ENCODE results near the gene BEAN1.
"Not testable (repeated sequence)": the region's sequence is repeated elsewhere in the genome, so short reads cannot be mapped to it uniquely, and the experiment has no call there.

The BEAN1 gene

DNA sequence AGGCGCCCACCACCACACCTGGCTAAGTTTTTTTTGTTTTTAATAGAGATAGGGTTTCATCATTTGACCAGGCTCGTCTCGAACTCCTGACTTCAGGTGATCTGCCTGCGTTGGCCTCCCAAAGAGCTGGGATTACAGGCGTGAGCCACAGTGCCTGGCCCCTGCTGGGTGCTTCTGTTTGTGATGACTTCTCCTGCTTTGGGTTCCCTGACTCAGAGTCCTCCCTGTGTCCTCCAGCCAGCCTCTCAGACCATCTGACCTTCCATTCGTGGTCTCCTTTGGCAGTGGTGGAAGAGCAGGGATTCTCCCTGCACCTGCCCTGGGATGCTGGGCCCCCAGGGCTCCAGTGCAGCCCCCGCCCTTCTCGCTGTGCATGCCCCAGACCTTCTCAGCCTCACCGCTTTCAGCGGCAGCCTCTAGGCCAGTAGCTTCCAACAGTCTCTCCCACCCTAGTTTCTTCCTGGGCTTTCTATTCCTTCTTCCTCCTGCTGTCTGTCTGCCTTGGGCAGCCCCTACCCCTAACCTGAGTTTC lies 13.2 kb downstream of the BEAN1 start:
- no peak for DNase-seq (ENCODE audit: low read depth, low spot score)

DNA sequence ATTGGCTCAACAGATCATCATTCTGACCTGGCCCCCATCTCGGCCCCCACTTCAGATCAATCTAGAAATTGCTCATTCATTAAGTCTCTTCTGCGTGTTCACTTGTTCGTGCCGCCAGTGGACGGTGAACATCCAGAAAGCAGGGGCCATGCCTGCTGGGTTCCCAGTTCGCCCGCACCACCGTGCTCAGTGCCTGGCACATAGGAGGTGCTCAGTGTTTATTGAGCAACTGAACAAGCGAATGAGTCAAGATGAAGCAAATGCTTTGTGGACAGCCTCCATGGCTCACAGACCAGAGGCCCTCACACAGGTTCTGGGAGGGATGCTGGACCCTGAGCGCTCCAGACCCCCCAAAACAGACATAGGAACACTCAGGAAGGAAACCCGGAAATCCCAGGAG lies 13.9 kb downstream of the BEAN1 start:
- DNase-seq (ENCODE audit: low read depth, low spot score) = no peak

DNA sequence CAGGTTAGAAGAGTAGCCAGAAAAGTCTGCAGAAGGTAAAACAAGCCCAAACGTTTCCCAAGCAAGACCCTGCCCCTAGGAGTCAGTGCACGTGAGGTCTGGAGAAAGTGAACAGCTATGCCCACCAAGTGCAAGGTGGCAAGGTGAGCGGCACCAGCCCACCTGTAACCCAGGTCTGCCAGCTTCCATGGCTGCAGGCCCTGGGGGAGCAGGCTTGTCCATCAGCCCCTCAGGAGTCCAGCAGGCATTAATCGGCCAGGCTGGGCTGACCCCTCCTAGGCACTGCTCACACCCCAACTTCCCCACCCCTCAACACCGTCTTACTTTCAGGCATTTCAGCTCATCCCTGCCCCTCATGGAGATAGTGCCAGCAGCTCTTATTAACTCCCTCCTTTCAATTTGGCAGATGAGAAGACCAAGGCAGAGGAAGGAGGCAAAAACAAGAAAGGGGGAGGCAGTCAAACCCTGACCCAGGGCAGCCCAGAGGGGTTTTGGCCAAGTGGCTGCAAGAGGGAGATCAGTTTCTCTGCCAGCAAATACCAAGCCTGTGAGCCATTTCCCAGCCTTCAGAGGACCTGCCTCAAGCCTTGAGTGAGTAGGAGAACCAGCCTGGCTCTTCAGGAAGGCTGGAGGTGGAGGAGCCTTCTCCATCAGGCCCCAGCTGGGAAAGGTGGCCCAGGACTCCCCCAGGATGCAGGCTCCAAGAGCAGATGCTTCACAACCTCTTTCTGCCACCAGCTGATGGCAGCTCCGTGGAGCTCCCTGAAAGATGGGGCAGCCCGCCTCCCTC lies 14.7 kb downstream of the BEAN1 start:
- DNase-seq (ENCODE audit: low read depth, low spot score) = no peak

DNA sequence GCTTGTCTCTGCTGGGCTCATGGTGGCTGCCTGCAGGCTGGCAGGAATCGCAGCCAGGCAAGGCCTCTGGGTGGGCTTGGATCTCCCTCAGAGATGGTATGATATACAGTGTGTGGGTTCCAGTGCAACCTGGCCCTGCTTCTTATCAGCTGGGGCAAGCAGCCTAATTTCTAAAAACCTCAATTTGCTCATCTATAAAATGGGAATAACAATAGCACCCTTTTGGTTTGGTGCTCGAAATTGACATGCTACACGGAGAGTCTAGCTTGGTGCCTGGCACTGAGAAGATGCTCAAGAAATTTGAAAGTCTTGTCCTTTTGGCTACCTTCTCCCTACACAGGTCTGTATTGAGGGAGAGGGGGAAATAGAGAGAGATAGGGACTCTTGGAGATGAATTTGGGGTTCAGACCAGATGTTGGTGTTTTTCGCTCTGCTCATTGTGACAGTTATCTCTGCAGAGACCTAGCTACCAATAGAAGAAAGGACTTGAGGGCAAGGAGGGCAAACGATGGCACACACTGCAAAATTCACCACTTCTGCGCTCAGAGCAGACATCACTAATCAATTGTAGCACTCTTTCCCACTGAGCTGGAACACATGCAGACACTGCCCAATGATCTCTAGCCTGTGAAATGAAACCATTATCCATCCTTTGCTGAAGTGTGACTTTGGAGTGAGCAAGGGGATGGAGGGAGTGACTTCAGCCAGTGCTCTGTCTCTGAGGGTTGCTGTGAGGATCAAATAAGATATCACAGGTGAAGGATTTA lies 15.6 kb downstream of the BEAN1 start:
- no peak for DNase-seq (ENCODE audit: low read depth, low spot score)

DNA sequence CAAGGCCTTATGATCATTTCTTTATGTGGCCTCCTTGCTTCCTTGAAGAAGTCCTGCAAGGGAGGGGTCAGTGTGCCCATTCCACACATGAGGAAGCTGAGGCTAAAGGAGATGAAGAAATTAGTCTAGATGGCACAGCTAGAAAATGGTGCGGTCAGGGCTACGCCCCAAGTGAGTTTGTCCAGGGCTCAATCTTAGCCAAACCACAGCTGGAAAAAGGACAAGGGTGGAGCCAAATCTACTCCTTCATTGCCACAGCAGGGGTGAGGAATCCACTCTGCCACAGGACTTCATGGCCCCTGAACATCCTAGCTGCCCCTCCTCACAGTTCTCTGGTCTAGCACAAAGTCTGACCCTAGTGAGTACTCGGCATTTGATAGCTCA lies 16.2 kb downstream of the BEAN1 start:
- no peak for DNase-seq (ENCODE audit: low read depth, low spot score)

DNA sequence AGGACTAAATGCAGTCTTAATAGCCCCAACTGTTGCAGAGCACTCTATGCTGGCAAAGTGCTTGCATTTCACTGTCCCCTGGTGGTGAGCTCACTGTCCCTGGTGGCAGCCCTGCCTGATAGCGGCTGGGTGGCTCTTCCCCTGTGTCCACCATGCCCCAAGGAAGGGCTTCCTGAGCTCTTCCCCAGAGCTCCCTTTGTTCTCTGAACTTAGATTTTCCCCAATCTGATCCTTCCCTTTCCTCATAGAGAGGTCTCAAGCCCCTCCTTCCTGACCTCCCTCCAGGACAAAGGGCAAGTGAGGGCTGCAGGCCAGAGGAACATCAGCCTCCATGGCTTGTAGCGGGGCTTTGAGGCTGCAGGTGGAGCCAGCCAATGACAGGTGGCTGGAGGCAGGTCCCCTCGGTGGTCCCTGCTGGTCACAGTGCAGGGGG lies 17.0 kb downstream of the BEAN1 start:
- DNase-seq (ENCODE audit: low read depth, low spot score) = no peak

DNA sequence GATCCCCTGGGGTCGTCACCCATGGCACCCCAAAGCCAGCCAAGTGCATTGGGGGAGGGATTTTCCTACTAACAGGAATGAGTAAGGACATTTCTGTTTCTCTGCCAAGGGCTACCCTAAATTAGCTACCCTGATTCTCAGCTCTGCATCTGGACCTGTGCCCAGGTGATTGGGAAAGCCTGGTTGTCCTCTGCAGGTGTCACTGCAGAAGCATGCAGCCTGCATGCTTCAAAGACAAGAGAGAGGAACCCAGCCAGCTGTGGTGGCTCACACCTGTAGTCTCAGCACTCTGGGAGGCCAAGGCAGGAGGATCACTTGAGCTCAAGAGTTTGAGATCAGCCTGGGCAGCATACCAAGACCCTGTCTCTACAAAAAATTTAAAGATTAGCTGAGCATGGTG lies 19.6 kb downstream of the BEAN1 start:
- DNase-seq (ENCODE audit: low read depth, low spot score) = no peak

DNA sequence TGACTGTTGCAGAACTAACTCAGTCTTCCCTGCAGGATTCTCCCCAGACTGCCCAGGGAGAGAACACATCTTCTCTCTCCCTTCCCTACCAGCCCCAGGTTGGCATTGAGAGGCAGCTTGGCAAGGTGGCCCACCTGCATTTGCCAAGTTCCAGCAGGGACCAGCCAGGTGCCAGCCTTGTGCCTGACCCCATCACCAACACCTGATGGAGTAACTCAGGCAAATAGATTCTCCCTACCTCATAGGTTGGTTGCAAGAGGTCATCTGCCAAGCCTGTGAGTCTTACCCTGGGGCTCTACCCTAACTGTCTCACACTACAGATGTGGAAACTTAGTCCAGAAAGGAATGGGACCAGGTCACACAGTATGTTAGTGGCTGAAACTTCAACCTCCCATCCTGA lies 20.4 kb downstream of the BEAN1 start:
- no peak for DNase-seq (ENCODE audit: low read depth, low spot score)

DNA sequence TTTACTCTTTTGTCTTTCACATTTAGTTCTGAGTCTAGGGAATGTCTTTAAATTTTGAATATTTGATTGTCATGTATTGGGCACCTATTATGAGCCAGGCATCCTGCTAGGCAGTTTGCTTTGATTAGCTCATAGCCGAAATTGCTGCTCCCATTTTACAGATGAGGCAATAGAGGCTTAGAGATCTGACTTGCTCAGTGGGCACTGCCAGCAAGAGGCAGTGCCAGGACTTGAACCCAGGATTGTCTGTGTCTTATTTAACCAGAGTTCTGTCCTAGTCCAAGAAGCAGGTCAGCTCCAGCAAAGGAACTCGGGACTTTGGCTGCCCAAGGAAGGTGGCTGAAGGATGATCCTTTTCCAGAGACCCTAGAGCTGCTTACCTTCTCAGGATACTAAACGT lies 24.5 kb downstream of the BEAN1 start:
- DNase-seq (ENCODE audit: low read depth, low spot score) = no peak

DNA sequence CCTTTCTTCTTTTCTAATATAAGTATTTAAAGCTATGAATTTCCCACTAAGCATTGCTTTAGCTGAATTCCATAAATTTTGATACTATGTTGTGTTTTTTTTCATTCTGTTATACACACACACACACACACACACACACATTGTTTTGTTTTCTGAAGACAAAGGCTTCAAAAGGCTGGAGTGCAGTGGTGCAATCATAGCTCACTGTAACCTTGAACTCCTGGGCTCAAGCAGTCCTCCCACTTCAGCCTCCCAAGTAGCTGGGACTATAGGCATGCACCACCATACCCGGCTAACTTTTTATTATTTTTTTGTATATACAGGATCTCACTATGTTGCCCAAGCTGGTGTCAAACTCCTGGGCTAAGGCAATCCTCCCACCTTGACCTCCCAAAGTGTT lies 26.1 kb downstream of the BEAN1 start:
- DNase-seq (ENCODE audit: low read depth, low spot score) = not testable (repeated sequence)

DNA sequence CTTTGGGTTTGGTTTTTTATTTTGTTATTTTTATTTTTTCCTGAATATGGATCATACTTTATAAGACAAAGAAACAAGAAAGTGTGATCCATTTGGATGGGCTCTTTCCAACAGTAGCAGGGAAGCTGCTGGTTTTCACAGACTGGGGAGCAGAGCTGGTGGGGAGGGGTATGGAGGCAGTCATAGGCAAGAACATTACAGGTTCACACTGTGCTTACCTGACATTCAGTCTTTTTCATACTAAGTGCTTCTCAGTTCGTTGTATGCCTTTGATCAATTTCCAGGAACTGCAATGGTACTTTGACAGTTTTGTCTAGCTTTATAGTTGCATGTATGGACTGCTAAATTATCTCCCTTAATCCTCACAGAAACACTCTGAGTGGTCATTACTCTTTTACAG lies 27.7 kb downstream of the BEAN1 start:
- no peak for DNase-seq (ENCODE audit: low read depth, low spot score)

DNA sequence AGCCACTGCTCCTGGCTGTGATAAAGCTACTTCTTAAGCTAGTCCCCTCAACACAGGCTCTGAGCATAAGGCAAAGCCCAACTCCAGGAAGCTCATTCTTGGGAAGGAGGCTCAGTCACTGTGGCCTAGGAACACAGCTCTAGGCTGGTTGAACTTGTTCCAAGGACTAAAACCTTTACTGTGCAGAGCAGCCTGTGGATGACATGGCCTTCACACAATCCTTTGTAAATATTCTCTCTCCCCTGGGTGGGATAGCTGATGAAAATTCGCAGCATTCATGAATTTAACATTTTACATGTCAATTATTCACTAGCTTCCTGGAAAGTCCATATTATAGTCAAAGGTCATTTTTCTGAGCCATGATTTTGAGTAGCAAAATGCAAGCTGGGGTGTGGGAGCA lies 28.9 kb downstream of the BEAN1 start:
- no peak for DNase-seq (ENCODE audit: low read depth, low spot score)

DNA sequence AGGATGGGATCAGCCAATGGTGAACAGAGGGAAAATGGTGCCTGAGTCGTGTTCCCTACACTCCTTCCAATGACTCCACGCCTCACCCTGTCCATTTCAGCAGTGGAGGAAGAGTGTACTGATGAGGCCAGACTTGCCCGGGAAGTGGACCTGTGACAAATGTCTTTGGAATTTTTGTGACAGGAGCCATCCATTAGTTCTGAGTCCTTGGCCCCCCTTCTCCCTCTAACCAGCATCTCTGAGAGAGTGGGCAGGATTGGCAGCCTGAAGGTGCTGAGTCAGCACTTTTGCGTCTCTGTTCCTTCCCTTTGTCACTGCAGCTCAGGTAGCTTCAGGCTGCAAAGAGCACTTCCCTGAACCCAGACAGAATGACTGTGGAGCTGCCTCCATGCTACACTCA lies 30.8 kb downstream of the BEAN1 start:
- no peak for DNase-seq (ENCODE audit: low read depth, low spot score)

DNA sequence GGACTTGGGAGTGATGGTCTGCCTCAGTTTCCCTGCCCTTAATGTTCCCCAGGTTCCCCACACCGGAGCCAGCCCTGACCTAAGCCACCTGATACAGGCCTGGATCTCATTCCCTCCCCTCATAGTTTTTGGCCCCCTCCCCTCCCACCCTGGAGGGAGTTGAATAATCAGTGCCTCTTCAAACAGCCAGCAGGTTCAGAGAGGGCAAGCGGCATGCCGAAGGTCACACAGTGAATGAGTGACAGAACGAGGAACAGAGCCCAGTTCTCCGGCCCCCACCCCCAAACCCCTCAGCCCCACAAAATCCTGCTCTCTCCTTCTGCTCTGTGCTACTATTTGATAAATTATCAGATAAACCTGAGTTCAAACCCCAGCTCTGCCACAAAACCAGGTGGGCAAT lies 31.2 kb downstream of the BEAN1 start:
- no peak for DNase-seq (ENCODE audit: low read depth, low spot score)

DNA sequence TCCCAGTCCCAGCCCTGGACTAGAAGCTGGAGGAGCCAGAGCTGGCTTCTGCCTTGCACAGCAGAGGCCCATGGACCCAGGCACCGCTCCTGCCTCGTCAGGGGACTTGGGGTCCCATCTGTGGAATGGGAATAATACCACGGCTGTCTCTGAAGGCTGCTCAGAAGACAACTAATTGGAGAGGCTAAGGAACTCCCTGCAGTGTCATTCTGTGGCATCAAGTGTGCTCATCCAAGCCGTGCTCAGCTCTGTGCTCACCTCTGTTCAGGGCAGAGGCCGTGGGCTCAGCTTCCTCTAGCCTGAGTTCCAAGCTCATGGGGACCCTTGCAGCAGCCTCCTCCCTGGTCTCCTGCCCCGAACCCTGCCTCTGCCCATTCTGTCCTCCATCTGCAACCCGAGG lies 31.8 kb downstream of the BEAN1 start:
- no peak for DNase-seq (ENCODE audit: low read depth, low spot score)

DNA sequence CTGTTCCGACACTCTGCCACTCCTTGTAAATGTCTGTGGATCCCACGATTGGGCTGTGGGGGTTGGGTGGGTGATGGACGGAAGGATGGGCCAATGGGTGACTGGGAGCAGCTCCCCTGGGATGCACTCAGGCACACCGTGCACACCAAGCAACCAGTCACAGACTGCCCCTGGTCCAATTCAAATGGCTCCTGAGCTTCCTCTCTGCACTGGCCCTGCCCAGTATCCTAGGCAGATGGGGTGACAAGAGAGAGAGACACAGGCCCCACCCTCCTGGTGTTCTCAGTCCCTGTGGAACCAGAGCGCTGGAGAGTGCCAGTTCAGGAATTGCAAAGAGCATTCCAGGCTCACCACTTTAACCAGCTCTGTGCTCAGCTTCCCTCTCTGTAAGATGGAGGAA lies 32.8 kb downstream of the BEAN1 start:
- no peak for DNase-seq (ENCODE audit: low read depth, low spot score)

DNA sequence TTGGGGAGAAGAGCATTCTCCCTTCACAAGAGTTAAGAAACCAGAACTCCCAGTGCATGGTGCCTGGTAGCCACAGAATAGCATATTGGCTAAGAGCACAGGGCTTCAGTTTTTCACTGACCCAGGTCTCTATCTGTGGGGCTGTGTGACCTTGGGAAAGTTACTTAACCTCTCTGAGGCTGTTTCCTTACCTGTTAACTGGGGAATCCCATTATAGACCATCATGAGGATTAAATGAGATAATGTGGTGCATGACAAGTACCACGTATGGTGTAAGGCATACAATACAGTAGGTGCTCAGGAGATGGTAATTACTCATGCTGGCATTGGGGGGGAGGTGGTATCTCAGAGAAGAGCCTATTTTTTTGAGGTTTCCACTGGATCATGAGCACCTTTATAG lies 33.6 kb downstream of the BEAN1 start:
- DNase-seq (ENCODE audit: low read depth, low spot score) = no peak

DNA sequence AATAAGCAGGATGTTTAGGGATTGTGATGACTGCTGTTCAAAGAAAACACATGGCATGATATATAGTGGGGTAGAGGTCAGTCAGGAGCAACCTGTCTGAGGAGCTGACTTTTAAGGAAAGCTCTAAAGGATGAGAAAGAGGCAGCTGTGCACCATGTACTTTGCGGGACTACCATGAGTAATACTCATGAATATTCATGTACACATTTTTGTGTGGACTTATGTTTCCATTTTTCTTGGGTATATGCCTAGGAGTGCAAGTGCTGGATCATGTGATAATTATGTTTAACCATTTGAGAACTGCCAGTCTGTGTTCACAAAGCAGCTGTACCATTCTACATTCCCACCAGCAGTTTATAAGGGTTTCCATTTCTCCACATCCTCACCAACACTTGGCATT lies 35.8 kb downstream of the BEAN1 start:
- DNase-seq (ENCODE audit: low read depth, low spot score) = no peak

DNA sequence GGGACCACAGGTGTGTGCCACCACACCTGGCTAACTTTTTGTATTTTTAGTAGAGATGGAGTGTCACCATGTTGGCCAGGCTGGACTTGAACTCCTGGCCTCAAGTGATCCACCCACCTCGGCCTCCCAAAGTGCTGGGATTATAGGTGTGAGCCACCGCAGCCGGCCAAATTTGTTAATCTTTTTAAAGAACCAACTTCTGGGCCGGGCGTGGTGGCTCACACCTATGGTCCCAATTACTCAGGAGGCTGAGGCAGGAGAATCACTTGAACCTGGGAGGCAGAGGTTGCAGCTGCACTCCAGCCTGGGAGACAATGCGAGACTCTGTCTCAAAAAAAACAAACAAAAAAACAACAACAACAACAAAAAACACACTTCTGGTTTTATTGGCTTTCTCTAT lies 38.9 kb downstream of the BEAN1 start:
- not testable (repeated sequence) for DNase-seq (ENCODE audit: low read depth, low spot score)

DNA sequence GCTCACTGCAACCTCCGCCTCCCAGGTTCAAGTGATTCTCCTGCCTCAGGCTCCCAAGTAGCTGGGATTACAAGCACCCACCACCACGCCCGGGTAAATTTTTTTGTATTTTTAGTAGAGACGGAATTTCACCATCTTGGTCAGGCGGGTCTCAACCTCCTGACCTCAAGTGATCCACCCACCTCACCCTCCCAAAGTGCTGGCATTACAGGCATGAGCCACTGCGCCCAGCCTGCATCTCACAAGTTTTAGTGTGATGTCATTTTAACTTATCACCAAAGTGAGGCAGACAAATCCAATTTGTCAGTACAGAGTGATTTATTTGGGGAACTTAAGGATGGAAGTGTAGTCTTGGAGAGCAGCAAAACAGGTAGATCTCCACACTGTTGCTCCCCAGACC lies 39.5 kb downstream of the BEAN1 start:
- not testable (repeated sequence) for DNase-seq (ENCODE audit: low read depth, low spot score)

DNA sequence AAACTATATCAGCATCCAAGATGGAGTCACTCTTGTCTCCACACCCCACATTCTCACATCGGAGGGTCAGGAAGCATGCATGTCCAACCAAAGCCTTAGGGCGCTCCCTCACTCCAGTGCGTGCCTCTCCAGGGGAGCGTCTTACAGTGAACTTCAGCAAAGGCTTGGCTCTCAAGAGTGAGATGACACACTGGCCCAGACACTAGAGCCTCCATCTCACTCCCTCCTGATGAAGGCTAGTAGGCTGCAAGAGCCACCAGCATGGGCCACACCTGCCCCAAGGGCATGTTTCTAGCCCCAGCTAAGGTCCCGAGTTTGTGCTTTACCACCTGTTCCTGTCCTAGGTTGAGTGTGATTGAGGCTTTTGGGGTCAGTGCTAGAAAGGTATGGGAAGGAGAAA lies 40.5 kb downstream of the BEAN1 start:
- DNase-seq (ENCODE audit: low read depth, low spot score) = no peak

DNA sequence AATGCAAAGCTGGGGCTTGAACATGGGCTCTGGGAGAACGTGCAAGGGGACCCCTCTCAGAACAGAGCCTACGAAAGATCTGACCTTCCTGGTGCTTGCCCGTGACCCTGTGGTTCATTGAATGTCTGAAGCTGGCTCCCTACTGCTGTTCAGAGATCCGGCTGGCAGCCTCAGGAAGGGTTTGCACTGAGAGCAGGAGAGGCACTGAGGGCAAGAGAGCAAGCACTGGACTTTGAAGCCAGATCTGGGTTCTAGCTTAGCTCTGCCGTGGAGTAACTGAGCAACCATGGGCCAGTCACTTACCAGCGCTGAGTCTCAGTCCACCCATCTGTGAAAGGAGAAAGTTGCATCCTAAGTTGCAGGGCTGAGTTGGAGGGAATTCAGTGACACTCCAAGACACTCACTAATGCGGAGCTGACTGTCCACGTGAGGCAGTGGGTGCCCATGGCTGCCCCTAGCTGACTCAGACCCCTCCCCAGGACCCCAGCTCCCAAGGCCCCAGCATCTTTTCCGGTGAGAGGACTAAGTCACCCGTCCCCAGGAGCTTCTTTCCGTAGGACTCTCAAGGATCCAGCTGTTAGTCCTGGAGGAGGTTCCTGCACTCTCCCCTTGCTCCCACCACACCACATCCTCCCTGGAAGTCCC lies 41.3 kb downstream of the BEAN1 start:
- no peak for DNase-seq (ENCODE audit: low read depth, low spot score)
